IPS DF 4.7 (cell line): ENCODE data around the gene NCOA3.
"Not testable (repeated sequence)": the region's sequence is repeated elsewhere in the genome, so short reads cannot be mapped to it uniquely, and the experiment has no call there.

Source experiments
- DNase-seq: peaks from one replicate; pipeline ENCODE4 v3.0.0-alpha.2; 2013; ENCODE audit warnings: low spot score; ENCODE audit errors: extremely low read depth

The NCOA3 gene

GRCh38 chr20:47501482-47502270, at the start of gene NCOA3:
Gene NCOA3 (plus strand): TSS chr20:47501887. CDS start chr20:47622248, 120,361 bp downstream.
- DNase-seq = peak; percentile 69

GRCh38 chr20:47452736-47453161, 48.9 kb upstream of the NCOA3 start:
- DNase-seq = no peak

- no peak for DNase-seq
These were observed 48.4 kb upstream of the NCOA3 start for GRCh38 chr20:47453167-47453782.

GRCh38 chr20:47454298-47455132, 47.2 kb upstream of the NCOA3 start:
- no peak for DNase-seq

- no peak for DNase-seq
These were observed 46.3 kb upstream of the NCOA3 start for GRCh38 chr20:47455133-47456040.

GRCh38 chr20:47456041-47456537, 45.6 kb upstream of the NCOA3 start:
- no peak for DNase-seq

GRCh38 chr20:47456952-47457724, 44.5 kb upstream of the NCOA3 start:
- DNase-seq = no peak

- not testable (repeated sequence) for DNase-seq
These were observed 43.2 kb upstream of the NCOA3 start for GRCh38 chr20:47458280-47459050.

GRCh38 chr20:47459344-47460073, 42.2 kb upstream of the NCOA3 start:
- DNase-seq = no peak

- not testable (repeated sequence) for DNase-seq
These were observed 41.0 kb upstream of the NCOA3 start for GRCh38 chr20:47460761-47461112.

GRCh38 chr20:47461120-47461685, 40.5 kb upstream of the NCOA3 start:
- no peak for DNase-seq

GRCh38 chr20:47461906-47462305, 39.8 kb upstream of the NCOA3 start:
- not testable (repeated sequence) for DNase-seq

GRCh38 chr20:47464380-47465101, 37.1 kb upstream of the NCOA3 start:
- no peak for DNase-seq

- DNase-seq = no peak
These were observed 36.2 kb upstream of the NCOA3 start for GRCh38 chr20:47465335-47466090.

GRCh38 chr20:47466213-47466612, 35.5 kb upstream of the NCOA3 start:
- DNase-seq = no peak

- no peak for DNase-seq
These were observed 34.8 kb upstream of the NCOA3 start for GRCh38 chr20:47466704-47467459.
